ENCODE data around the gene ABCA1.
"Not testable (repeated sequence)": the region's sequence is repeated elsewhere in the genome, so short reads cannot be mapped to it uniquely, and the experiment has no call there.

The ABCA1 gene

DNA sequence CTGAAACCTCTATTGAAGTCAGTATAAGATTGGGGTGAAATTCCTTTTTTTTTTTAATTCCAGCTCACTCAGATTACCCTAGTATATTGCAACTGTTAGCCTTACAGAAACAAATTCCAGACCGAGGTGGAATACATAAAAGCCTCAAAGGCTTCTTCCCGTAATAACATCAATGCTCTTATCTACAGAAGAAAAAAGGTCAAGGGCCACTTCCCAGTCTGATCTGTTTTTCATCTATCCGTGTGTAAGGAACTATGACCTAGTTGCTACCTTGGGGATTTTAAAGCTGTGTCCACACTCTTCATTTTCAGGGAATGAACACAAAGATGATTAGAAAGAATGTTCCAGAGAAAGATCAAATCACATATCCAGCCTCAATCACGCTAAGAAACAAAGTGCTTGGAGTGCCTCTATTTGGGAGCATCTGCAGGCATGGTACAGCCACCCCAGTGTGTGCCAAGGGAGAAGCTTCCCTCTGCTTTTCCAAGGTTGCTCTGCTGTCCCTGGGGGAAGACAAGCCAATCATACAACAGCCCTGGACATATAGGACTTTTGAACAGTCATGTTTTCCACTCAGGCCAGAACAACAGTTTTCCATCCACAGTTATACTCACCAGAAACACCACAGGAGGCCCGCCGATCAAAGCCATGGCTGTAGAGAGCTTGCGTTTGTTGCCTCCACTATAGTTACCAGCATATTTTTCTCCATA lies 140.5 kb downstream of the ABCA1 start:
- DNase-seq (ENCODE audit: low read depth), result no peak

DNA sequence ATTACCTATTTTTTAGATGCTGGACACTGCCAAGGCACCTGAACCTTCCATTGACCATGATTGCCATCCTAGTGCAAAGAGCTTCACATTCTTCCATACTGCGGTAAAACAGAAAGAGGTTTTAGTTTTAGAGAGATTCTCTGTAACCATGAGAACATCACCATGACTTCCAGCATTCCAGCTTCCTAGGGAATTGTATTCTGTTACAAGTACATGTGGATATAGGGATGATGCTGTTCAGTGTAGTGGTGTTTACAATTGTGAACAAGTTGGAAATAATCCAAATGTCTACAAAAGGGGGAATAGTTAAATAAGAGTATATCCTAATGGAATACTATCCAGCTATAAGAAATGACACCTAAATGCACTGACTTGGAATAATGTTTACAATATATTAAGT lies 141.7 kb downstream of the ABCA1 start:
- DNase-seq (ENCODE audit: low read depth), result no peak

DNA sequence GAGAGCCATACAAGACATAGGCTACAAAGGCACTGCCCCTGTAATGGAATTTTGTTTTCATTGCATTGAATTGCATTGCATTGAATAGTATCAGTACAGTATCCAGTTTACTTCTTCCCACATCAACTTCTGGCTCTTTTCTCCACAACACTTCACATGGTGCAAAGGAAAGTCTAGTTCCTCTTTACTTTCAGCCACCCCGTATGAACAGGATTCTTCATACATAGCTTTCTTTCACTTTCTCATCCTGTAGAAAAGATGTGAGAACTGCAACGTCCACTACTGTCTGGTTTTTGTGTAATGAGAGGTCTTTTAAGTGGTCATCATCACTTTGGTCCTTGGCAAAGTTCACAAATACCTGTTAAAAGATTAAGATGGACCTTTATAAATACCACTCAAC lies 143.9 kb downstream of the ABCA1 start:
- no peak for DNase-seq (ENCODE audit: low read depth)

DNA sequence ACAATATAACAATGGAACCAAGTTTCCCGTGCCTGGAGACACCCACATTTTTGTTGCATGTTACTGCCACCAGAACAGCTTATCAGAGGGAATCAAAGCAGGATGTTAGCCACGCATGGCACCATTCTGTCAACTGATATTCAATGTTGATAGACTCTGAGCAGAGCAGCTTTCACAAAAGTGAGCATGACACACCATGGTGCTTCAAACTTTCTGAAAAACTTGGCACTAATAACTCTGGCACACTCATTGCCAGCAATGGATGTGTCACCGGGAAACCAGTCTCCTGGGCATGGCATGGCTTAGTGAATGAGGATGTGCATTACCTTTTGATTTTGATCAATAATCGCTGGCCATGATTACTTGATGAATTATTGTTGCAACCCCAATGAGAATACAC lies 144.4 kb downstream of the ABCA1 start:
- DNase-seq (ENCODE audit: low read depth), result no peak

DNA sequence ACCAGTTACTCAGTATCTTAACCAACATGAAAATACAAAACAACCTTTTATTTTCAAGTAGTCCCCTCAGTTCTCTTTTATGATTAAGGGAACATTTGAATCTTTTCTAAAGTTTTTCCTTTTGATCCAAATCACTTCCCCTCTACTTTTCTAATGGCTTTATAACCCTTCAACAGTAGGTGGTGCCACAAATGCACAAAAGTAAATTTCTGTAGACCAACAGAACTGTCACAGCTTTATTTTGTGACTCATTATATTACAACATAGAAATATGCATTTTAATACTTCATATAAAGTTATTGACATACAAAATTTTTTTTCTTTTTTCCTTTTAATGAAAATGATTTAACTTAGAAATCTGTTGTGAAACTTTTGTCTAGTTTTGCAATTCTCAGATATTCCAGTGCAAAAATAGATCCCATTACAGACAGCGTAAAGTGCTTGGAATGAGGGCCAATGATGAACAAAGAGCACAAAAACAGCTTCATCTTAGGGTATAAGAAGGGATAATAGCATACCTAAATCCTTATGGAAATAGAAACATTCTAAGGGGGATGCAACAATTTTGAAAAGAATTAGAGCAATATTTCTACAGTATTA lies 147.1 kb downstream of the ABCA1 start:
- DNase-seq (ENCODE audit: low read depth), result no peak

DNA sequence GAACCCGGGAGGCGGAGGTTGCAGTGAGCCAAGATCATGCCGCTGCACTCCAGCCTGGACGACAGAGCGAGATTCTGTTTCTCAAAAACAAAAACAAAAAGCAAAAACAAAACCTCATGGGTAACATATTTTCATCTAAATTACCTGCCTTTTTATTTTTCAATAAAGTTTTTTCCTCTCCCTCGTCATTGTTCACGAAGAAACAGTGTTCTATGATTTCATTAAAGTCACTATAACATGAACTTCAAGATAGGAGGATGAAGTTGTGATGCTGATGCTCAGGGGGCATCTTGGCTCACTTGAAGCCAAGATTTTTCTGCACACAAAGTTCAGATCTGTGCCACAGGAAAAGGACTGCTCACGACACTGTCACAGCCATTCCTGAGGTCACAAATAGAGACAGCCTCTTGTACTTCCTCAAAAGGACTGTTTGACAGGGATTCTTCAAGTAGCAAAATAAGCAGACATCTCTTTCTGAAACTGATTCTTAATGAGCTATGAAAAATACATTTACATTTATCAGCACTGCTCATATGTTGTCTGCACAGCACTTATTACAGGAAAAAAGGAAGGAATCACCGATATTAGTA lies 147.9 kb downstream of the ABCA1 start:
- DNase-seq (ENCODE audit: low read depth), result no peak

DNA sequence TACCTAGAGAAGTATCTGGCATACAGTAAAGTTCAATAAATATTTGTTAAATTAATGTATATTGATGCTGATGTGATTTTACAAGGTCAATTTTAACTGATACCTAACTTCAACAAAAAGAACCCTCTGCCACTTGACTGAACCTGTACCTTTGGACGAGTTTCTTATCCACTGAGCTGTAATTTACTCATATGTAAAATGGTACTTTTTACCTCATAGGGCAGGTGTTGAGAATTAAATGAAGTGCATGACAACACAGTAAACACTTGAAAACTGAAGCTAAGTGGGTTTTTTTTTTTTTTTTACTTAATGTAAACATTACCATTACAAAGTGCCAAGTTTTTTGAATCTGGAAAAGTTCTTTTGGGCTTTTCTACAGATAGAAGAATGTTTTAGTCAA lies 148.6 kb downstream of the ABCA1 start:
- DNase-seq (ENCODE audit: low read depth), result no peak

DNA sequence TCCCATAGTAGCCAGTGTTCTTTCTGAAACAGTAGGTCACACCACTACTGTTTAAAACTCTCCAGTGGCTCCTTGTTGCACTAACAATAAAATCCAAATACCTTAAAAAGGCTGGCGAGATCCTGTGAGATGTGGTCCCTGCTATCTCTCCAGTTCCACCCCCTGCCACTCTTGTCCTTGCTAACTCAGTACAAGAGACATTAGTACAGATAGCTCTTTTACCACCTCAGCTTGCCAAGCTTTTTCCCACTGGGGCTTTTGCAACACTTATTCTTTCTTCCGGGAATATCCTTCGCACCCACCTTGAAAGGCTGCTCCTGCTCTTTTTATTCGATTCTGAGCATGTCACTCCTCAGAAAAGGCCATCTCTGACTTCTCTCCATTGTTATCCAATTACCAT lies 149.2 kb downstream of the ABCA1 start:
- DNase-seq (ENCODE audit: low read depth), result no peak

DNA sequence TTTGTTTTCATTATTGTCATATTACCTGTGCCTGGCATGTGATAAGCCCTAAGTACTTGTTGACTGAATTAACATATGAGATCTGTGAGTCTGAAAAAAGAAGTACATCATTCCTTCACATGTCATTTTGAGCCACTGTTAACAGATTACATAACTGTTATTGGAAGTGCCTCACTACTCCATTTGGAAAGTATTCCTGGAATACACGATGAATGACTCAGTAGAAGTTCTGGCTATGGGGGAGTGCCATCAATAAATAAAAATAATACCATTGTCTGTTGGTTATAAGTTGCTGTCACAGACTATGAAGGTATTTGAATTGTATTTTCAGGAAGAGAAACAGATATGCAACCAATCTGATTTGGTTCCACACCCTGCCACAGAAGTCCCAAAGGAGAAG lies 151.2 kb downstream of the ABCA1 start:
- DNase-seq (ENCODE audit: low read depth), result no peak

DNA sequence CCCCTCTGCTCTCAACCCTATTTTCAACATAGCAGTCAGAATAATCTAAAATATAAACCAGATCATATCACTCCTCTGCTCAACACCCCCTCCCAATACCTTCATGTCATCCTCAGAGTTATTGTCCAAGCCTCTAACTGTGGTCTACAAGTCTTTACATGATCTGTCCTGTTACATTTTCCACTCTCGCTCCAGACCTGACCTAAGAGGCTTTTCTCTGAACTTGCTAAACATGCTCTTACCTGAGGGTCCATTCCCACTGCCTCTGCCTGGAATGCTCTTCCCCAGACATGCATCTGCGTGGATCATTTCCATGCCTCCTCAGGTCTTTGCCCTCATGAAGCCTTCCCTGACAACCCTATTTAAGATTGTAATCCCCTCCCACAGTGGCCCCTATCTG lies 152.0 kb downstream of the ABCA1 start:
- no peak for DNase-seq (ENCODE audit: low read depth)

DNA sequence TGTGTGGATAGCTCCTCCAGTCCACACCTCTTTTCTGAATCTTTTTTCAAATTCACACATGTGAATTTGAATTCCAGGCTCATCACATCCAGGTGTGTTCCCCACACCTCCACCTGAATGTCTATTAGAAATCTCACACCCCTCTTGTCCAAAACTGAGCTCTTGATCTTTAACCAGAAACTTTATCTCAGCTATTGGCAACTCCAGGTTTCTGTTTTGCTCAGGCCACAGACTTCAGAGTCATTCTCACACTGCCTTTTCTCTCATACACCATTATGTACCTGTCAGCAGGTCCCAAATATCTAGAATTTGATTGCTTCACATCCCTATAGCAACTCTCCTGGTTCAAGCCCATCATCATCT lies 152.4 kb downstream of the ABCA1 start:
- no peak for DNase-seq (ENCODE audit: low read depth)

DNA sequence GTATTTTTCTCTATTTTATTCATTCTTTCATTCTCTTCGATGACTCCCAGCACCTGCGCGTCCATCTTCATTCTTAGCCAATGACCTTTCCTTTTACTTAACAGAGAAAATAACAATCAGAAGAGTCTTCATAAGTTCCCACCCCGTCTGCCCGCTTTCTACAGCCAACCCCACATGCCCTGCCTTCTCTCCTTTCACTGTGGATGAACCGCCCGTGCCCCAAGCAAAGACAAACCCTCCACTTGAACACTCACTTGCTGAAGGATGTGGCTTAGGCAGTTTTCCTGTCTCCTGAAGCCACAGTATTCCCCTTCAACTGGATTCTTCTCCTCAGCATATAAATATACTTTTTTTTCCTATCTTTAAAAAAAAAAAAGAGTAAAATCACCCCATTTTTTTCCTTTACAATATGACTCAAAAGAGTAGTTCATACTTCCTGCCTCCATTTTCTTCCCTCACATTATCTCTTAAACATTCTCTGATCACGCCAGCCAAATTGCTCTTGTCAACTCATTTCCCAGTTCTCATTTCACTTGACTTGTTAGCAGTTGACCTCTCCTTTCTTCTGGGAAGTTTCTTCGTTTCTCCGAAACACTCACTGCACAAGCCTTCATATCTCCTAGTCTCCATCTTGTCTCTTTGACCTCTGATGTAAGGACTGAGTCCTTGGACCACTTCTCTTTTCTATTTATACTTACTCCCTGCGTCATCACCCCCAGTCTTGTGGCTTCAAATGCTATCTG lies 153.0 kb downstream of the ABCA1 start:
- no peak for DNase-seq (ENCODE audit: low read depth)

DNA sequence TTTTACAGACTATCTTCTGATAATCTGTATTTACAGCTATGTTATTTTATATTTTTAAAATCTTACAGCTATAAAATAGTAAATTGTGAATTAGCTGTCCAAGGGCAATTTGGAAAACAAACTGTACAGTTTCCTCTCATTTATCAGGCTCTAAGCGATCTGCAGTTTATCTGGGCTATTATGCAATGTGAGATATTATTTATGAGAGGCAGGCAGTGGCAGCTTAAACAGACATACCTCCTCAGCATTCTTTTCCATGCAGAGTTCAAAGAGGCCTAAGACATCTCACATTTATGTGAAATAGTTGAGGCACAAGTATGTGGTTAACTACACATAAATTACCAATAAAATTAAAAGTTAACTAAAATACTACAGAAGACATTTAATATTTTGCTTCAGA lies 153.8 kb downstream of the ABCA1 start:
- DNase-seq (ENCODE audit: low read depth), result no peak

DNA sequence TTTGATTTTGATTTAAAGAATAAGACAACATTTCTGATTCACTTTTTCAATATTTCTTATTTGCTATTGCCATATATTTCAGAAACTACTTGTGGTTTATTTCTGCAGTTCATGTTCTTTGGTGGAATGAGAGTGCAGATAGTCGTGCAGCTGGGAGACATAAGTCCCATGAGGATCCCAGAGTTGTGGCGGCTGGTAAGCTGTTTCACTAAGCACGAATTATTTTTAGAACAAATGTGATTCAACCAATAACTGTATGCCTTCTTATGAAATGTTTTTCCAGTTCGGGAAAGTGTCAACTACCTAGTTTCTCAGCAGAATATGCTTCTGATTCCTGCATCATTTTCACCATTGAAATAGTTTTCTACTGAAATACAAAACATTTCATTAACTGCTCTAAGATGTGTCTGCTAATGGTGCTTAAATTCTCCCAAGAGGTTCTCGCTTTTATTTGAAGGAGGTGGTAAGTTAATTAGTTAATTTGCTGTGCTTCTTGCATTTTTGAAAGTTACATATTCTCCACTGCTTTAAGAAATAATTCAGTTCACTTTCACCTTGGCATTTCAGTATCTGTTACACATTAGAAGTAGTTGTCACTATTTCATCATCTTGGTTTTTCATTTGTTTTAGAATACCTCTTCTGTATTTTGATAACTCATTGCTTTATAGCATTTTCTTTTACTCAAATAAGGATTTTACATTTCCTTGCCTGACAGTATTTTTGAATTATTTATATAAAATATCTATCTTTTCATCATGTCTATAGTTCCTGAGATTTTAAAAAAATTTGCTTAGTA lies 155.0 kb downstream of the ABCA1 start:
- no peak for DNase-seq (ENCODE audit: low read depth)

DNA sequence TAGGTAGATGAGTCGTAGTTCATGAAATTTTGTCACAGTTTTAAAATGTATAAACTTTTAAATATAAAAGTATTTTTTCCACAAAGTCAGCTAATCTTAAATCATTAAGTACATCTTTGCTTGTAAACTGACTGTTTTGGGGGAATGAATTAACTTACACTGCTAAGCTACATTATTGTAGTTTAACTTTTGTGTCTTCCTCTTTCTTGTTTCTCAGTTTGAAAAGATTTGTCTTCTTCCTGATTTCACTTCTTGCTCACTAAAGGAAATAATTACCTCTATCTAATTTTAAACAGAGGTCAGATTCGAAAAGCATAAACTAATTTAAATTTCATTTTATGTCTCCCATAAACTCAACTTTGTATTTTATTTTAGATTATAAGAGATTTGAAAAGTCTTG lies 158.3 kb downstream of the ABCA1 start:
- DNase-seq (ENCODE audit: low read depth), result no peak

DNA sequence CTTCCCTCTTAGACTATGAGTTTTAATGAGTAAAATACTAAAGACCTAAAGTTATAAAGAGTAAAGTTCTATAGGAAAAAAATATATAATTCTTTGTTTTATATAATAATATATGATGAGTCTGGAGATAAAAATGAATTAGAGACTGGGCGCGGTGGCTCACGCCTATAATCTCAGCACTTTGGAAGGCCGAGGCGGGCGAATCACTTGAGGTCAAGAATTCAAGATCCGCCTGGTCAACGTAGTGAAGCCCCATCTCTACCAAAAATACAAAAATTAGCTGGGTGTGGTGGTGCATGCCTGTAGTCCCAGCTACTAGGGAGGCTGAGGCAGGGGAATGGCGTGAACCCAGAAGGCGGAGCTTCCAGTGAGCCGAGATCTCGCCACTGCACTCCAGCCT lies 158.9 kb downstream of the ABCA1 start:
- DNase-seq (ENCODE audit: low read depth), result not testable (repeated sequence)

DNA sequence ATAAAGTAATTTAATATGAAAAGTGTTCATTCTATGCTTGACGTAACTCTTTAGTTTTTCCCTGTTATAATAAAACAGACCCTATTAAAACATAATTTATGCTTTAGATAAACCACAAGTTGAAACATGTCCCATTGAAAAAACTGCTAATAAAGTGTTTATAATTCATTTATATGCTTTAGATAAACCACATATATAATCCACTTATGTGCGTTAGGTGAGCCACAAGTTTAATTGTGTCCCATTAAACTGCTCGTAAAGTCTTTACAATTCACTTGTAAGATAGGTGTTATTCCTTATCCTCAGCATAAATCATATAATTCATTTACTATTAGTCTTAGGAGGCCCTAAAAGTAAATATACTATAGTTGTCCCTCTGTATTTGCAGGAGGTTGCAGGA lies 160.4 kb downstream of the ABCA1 start:
- DNase-seq (ENCODE audit: low read depth), result no peak

DNA sequence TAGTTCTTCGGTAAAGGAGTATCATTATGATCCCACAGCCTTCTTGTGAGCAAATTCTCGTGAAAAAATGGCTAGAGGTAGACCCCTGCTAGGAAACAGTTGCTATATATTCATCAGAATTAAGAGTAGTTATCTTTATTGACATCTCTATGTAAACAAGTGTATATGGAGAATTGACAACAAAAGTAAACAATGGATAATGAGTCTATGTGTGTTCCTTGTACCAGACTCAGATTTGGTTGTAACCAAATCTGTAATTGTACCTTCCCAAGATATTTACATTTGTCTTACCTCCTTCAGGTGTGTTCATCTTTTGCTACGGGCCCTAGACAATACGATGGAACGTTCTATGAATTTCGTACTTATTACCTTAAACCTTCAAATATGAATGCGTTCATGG lies 161.9 kb downstream of the ABCA1 start:
- DNase-seq (ENCODE audit: low read depth), result no peak

DNA sequence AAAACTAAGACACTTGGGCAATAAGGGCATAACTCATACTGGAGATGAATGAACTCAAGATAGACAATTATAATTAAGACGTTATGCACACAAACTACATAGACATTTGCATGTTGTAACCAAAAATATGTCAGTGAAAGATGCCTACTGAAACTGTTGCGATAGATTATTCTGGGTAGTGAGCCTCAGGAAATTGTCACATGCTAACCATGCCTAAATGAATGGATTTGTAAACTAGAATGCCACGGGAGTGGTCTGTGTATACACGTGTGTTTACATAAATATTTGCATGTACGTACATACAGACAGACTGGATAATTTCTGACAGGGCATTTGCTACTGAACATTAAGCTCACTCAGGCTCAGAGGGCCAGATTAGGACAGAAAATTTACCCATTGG lies 162.8 kb downstream of the ABCA1 start:
- no peak for DNase-seq (ENCODE audit: low read depth)

DNA sequence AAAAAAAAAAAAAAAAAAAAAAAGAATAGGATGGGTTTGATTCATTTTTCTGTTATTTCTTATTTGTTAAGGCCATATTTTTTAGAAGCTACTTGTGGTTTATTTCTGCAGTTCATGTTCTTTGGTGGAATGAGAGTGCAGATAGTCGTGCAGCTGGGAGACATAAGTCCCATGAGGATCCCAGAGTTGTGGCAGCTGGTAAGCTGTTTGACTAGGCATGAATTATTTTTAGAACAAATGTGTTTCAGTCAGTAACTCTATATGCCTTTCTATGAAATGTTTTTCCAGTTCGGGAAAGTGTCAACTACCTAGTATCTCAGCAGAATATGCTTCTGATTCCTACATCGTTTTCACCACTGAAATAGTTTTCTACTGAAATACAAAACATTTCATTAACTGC lies 169.0 kb downstream of the ABCA1 start:
- DNase-seq (ENCODE audit: low read depth), result no peak

DNA sequence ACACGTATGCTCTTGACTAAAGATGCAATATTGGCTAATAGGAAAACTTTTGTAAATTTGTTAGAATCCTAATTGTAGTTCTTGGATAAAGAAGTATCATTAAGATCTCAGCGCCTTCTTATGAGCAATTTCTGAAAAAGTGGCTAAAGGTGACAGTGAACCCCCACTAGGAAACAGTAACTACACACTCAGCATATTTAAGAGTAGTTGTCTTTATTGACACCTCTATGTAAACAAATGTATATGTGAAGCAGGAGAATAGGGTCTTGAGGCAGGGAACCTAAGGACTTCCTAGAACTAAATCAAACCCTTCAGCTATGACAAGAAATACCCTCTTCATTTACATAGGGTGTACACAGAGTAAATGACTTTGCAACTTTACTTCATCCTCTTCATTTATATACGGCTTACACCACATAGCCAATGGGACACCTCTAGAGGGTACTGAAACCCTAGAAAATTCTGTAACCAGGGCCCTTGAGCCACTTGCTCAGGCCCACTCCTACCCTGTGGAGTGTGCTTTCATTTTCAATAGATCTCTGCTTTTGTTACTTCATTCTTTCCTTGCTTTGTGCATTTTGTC lies 177.7 kb downstream of the ABCA1 start:
- no peak for DNase-seq (ENCODE audit: low read depth)

Measured in GM04504 (cell line).